Activated CD4-positive, CD25-positive, alpha-beta regulatory T cell treated with anti-CD3 and anti-CD28 coated beads, Interleukin-2, amount 50 U/mL, for 16 hours (primary cell): ENCODE data around the gene KL.

Source experiments
- DNase-seq: peaks from one replicate; pipeline ENCODE4 v3.0.0-alpha.2; 2020; ENCODE audit warnings: low read depth, low spot score

Gene KL

DNA sequence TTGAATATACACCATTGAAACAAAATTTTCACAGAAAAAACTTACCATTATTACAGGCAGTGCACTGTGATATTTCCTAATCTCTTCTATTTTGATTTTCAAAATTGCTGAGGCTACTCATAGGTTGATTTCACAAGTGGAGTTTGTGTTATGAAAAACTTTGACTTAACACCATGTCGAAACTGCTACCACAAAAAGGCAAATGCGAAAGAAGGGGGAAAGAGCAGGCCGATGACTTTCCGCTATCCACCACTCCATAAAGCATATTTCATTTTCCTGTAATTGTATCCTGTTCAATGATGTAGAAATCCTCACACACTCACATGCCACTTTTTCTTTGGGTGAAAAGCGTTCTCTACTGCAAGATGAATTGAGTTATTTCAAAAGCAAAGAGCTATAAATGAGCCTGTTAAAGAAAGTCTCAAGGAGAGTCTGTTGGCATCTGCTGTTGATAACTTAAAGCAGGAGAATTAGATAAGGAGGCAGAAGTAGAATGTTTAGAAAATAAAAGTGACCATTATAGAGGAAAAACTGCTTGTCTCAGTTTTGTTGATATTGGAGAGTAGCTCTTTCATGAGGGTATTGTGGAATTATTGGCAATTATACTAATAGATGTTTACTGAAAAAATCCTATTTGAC, 18.8 kb downstream of the KL start:
- DNase-seq: no peak

DNA sequence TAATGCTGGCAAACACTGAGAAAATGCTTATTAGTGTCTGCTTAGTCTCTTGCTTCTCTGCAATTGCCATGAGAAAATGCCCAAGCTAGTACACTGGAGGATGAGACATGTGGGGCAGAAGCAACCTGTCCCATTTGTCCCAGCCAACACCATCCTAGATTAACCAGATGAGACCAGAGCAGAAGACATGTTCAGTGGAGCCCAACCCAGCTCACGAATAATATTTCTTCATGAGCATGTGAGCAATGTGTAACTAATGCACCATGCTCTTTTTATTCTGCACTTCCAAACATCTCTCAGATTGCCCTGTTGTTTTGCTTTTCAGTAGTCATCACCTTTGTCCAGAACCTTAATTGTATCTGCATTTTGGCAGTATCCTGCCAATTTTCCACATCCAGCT, 21.4 kb downstream of the KL start:
- DNase-seq: no peak

GRCh38 chr13:33040090-33040489, 23.9 kb downstream of the KL start:
- no peak for DNase-seq

DNA sequence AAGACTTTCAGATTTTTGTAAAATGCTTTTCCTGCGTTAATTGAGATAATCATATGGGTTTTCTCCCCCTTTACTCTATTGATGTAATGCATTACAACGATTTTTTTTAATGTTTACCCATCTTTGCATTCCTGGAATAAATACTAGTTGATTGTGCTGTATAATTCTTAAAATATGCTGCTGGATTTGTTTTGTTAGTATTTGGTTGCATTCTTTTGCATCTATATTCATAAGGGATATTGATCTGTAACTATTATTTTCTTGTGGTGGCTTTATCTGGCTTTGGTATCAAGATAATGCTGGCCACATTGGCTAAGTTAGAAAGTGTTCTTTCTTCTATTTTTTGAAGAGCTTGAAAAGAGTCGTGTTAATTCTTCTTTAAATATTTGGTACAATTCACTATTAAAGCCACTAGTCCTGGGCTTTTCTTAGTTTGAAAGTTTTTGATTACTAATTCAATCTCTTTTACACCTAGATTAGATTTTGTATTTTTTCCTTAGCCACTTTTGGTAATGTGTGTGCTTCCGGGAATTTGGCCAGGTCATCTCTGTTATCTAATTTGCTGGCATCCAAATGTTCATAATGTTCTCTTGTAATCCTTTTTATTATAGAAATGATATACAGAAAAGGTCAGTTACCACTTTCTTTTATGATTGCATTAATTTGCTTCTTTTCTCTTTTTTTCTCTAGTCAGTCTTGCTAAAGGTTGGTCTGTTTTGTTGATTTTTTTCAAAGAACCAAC, 29.8 kb downstream of the KL start:
- no peak for DNase-seq

DNA sequence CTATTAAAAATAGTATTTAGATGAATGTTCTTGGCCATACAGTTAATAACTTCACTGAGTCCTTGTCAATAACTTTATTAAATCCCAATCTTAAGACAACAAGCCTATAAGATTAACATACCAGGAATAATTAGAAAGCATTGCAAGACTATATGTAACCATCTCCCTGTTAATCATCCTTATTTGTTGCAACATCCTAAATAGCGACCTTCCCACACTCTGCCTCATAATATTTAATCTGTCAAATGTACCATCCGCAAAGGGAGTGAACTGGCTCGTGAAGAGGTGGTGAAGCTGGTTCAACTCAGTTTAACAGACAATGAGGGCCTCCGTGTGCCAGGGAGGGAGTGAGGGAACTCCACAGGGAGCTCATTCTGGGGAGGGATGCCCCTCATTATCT, 33.9 kb downstream of the KL start:
- DNase-seq: no peak

GRCh38 chr13:33051632-33052031, 35.4 kb downstream of the KL start:
- no peak for DNase-seq

- DNase-seq: no peak
Measured at GRCh38 chr13:33052506-33053280, 36.5 kb downstream of the KL start.

GRCh38 chr13:33053397-33054066, 37.3 kb downstream of the KL start:
- DNase-seq: no peak

DNA sequence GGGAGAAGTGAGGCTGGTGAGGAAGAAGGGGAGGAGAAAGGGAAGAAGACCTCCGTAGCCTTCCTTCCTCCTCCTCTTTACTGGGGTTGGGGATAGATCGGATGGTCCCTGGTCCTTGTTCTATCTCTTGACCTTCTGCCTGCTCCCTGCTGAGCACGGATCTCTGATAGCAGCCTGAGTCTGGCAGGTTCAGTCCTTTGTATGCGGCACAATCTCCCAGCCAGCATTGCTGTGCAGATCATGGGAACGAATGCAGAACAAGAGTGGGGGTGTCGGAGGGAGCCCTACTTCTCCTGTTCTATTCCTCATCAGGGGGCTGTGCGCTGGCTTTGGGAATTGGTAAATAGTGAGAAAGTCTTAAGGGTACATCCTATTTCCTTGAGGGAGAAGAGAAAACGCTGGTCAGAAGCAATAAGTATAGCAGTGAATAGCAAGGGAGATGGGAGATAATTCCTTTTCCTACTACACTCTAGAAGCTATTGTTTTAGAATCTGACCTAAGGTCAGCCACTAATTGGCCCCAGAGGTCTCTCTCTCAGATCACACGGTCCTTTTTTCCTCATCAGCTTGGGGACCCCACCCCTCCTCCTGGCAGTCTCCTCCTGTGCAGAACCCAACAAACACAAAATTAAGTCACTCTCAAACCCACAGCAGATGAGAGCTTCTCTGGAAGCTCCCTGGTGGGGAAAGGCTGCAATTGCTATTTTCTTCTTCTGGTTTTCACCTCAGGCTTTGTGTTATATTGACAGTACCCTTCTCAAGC, 41.0 kb downstream of the KL start:
- DNase-seq: no peak

GRCh38 chr13:33058776-33059327, 42.6 kb downstream of the KL start:
- DNase-seq: no peak

GRCh38 chr13:33060815-33061214, 44.6 kb downstream of the KL start:
- no peak for DNase-seq

- DNase-seq: no peak
Measured at GRCh38 chr13:33066329-33066728, 50.1 kb downstream of the KL start.

DNA sequence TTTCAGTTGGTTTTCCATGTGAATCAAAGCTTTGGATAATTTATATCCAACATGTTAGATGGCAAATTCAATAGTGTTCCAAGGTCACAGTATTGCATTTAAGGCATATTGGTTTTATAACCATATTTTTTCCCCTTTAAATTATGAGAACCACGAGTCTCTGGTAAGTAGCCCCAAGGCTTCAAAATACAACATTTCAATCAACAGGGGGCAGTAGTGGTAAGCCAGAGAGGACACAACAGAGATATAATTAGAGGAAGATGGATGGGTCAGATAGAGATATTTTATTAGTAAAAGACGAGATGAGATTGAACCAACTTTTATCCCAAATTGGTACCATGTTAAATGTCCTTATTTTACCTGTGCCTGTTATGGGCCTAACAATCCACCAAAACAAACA, 53.1 kb downstream of the KL start:
- DNase-seq: no peak

DNA sequence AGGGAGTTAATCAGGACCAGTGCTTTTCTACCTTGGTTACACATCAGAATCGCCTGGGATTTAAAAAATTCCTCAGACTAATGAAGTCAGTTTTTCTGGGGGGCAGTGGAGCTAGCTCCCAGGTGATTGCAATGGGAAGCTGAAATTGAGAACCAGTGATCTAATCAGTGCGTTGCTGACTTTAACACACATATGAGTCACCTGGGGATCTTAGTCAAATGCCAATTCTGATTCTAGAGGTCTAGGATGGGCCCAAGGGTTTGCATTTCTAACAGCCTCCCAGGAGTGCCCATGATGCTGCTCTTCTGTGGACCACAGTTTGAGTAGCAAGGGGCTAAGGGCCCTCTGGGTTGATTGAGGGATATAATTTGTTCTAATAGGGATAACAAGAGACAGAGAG, 54.5 kb downstream of the KL start:
- no peak for DNase-seq

- no peak for DNase-seq
Measured at GRCh38 chr13:33072282-33072681, 56.1 kb downstream of the KL start.

DNA sequence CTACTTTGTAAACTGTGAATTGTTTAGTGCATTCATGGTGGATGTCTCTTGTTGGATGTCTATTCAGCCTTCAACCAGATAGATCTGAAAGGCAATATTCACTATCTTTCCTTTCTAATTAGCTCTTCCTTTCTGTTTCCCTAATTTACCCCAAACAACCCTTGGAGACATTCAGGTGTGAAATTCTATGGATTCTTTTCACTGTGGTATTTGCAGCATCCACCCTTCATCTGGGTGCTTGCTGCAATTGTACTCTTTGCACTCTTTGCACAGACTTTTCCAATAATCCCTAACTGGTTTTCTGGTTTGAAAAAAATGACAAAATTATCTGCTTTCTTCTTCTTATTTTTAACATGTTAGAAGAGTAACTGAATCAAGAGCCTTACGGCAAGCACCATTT, 56.5 kb downstream of the KL start:
- DNase-seq: no peak

DNA sequence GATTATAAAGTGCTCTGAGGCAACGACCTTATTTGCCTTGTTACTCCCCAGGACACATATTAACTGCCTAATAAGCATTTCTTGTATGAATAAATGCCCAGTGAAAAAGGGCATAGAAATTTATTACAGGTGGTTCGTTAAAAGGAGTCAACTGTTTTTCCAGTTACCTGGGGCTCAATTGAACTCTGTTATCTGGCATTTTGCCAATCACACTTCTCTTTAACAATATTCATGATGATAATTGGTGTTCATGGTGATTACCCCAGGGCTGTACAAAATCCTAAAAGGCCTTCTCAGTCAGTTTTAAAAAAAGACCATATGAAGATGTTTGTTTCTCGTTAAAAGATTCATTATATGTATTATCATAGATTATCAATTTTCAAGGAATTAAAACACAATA, 57.1 kb downstream of the KL start:
- no peak for DNase-seq

DNA sequence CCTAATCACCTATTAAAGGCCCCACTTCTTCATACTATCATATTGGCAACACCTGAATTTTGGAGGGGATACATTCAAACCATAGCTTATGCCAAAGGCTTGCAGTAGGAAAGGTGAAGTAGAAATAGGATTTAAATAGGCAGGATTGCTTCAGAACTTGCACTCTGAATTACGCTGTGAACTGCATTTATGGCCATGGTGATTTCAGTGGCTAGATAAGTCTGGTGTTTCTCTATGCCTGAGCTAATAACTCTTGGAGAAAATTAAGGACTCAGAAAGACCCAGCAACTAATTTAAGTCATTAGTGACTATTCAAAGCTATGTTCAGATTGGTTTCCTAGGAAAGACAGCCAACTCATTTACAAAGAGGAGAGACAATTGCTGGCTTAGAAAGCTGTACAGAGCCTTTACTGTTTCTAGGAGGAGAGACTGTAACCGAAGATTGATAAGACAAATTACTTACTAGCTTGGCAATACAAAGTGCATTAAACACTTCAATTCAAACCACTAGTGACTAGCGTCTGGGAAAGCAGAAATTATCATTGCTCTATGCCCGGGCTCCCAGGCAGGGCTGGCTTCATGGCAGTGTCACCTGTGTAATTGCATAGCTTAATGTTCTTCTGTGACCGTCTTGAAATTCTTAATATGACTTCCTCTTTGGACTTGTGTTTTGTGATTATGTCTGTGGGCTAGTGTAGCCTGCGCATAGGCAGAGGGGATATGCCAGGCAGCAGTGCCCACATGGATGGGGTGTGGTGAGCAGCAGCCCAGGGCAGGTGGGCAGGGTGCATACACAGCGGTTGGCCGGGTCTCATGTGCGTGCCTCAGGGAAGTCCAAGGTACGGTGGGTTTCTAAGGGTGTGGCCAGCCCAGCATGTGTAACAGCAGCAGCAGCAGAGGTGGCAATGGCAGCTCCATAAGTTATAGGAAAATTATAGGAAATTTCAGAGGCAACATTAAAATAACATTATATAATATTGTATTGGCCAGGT, 60.1 kb downstream of the KL start:
- DNase-seq: no peak

DNA sequence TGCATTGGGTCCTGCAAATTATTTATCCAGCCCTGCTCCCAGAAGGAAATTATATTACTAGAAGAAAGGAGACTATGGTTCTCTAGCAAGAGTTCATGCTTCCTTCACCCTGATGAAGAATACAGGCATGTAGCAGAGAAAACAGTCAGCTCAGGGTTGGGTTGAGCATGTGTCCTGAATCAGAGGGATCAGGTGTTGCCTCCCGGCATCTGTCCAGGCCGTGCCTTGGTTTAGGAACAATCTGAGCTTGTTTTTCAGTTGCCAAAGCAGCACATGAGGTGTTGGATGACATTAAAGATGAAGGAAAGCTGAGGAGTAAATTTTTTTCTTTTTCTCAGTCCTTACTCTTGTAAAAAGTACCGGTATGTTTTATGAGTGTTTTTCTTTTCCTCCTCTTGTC, 62.0 kb downstream of the KL start:
- DNase-seq: no peak

DNA sequence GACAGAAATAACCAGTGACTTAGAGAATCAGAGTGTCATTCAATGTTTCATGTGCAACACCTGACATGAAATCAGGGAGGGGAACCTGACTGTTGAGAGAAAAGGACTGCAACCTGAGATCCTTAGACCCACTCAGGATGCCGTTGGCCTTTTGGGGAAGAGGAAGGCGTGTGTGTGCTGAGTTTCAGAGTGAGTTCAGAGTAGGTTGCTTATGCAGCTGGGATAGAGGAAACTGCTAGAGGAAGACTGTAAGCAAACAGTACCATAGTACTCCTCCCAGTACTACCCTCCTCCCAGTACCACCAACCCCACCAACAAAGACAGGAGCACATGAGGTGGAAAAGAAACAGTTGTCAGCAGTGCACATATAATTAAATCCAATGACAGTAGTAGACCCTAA, 63.7 kb downstream of the KL start:
- DNase-seq: no peak
